HCT116 (cell line): Measurements from ENCODE around the gene NALF2.

ENCODE experiments used
- EZH2 ChIP-seq: fragments of 200-600 bp; sonication (generic); IDR thresholded peaks from 2 replicates; pipeline ENCODE4 v1.6.1; 2017; ENCODE audit warnings: antibody characterized with exemption, mixed run types
- YY1 ChIP-seq: IDR thresholded peaks from 2 replicates; pipeline ENCODE4 v1.6.1; 2011; ENCODE audit warnings: low read length, low read depth, moderate library complexity, mild to moderate bottlenecking; ENCODE audit not compliant: insufficient replicate concordance; ENCODE audit errors: extremely low read depth
- TF ChIP-seq, protein P1 (sequence below): IDR thresholded peaks from 2 replicates; pipeline ENCODE4 v1.6.1; 2012

DNA sequence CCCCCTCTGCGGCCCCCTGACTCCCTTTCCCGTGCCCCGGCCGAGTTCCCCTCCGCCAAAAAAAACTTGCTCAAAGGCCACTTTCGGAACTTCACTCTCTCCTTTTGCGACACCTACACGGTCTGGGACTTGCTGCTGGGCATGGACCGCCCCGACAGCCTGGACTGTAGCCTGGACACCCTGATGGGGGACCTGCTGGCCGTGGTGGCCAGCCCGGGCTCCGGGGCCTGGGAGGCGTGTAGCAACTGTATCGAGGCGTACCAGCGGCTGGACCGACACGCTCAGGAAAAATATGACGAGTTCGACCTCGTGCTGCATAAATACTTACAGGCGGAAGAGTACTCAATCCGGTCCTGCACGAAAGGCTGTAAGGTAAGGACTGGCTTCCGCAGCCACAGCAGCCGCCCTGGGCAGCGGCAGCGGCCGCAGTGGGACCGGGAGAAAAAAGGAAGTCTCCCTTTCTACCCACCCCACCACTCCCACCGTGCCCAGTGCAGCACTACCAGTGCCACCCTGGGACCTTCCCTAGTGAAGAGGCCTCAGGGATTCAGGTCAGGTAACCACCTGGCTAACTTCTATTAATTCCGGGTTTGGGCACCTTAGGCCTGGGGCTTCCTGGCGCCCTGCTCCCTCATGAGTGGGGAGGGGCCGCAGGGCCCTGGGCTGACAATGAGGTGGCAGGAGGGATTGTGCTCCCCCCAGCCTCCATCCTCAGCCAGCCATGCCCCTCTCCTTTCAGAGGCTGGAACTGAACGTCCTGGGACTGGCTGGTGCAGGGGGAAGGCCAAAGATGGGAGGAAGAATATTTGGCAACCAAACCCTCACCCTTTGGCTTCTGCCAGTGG lies 1.9 kb downstream of the NALF2 start:
- TF ChIP-seq, protein P1, sequence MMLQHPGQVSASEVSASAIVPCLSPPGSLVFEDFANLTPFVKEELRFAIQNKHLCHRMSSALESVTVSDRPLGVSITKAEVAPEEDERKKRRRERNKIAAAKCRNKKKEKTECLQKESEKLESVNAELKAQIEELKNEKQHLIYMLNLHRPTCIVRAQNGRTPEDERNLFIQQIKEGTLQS: no peak
- TF ChIP-seq YY1: no peak
- TF ChIP-seq EZH2: no peak
